ENCODE measurements around the gene SPEF2. TPM values are rescaled to one million over a fixed set of nuclear protein-coding genes. Genes with fewer than 3 reads are reported as not detected.

Gene SPEF2, protein sequence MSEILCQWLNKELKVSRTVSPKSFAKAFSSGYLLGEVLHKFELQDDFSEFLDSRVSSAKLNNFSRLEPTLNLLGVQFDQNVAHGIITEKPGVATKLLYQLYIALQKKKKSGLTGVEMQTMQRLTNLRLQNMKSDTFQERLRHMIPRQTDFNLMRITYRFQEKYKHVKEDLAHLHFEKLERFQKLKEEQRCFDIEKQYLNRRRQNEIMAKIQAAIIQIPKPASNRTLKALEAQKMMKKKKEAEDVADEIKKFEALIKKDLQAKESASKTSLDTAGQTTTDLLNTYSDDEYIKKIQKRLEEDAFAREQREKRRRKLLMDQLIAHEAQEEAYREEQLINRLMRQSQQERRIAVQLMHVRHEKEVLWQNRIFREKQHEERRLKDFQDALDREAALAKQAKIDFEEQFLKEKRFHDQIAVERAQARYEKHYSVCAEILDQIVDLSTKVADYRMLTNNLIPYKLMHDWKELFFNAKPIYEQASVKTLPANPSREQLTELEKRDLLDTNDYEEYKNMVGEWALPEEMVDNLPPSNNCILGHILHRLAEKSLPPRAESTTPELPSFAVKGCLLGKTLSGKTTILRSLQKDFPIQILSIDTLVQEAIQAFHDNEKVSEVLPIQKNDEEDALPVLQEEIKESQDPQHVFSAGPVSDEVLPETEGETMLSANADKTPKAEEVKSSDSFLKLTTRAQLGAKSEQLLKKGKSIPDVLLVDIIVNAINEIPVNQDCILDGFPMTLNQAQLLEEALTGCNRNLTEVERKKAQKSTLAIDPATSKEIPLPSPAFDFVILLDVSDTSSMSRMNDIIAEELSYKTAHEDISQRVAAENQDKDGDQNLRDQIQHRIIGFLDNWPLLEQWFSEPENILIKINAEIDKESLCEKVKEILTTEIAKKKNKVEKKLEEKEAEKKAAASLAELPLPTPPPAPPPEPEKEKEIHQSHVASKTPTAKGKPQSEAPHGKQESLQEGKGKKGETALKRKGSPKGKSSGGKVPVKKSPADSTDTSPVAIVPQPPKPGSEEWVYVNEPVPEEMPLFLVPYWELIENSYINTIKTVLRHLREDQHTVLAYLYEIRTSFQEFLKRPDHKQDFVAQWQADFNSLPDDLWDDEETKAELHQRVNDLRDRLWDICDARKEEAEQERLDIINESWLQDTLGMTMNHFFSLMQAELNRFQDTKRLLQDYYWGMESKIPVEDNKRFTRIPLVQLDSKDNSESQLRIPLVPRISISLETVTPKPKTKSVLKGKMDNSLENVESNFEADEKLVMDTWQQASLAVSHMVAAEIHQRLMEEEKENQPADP (N-terminal part only)
- total RNA-seq = 10 to 100 TPM in 1 of 2 experiments, 1 to 10 TPM in 1; 5.6 to 14.1 TPM

- Mint-ChIP-seq H3K4me1 (peaks cover 47% of the 10 kb centered on the region), H3K9me3 (ENCODE audit: low read depth) (peaks cover 18% of the 10 kb centered on the region), H3K4me3 (peak within 1 kb of the TSS; percentile 84), H3K27me3 (no peaks in the 10 kb centered on the region), H3K36me3 (peaks cover 35% of the 10 kb centered on the region), H3K27ac (peak within 1 kb of the TSS; percentile 99)
- CTCF ChIA-PET = interaction anchor here (0.6 to 7.1 kb wide), 30 partner anchors 8 to 1581 kb away, joined by 3 to 71 read pairs (median 4); partner anchors contain the start of gene IL7R
- ATAC-seq (peak; percentile 94), DNase-seq (peak; percentile 91)
Observed at GRCh38 chr5:35617435-35618303, at the start of gene SPEF2. SPEF2 (plus strand) TSS chr5:35617863; CDS start chr5:35617998, 135 bp downstream.

DNA sequence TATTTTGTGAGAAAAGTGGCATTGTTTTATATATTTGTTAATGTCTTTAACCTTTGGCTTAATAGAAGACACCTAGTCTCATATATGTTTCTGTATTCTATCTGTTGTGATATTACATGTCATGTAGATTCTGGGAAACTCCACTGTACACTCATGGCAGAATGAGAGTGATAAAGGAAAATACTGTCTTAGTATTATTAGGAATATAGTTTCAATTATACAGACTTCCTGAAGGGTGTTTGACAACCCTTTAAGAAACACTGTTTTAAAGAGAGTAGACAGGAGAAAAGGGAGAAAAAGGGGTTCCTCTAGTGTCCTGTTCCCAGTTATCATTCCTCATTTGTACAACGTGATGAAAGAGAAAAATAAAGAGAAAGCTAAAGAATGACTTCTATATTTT lies 42.1 kb upstream of the SPEF2 start:
- Mint-ChIP-seq H3K36me3 (no peaks in the 10 kb centered on the region), H3K27ac (no peak overlapping the region)
- no peak for ATAC-seq

DNA sequence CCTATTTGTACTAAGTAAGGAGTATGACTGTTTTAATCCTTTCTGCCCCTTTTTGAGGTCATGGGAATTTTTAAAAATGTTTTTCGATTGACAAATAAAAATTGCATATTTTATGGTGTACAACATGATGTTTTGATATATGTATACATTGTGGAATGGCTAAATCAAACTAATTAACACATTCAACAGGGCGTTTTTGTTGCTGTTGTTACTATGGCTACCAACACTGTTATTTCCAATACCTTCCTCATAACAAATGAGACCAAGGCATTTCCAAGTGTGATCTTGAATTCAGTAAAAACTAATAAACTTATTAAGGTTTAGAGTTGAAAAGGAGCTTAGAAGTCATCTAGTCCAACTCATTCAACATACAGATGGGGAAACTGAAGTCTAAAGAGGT lies 30.2 kb upstream of the SPEF2 start:
- CTCF ChIA-PET = no interaction called here
- Mint-ChIP-seq H3K4me3 (no peak overlapping the region), H3K27me3 (peaks cover 57% of the 10 kb centered on the region), H3K36me3 (no peaks in the 10 kb centered on the region), H3K4me1 (no peaks in the 10 kb centered on the region), H3K9me3 (ENCODE audit: low read depth) (peaks cover 2% of the 10 kb centered on the region), H3K27ac (no peak overlapping the region)
- DNase-seq (no peak), ATAC-seq (no peak)

More for the DNA sequence above, 42.1 kb upstream of the SPEF2 start:
- no peaks in the 10 kb centered on the region for H3K4me1 Mint-ChIP-seq
- H3K9me3 Mint-ChIP-seq (ENCODE audit: low read depth) = no peaks in the 10 kb centered on the region
- H3K4me3 Mint-ChIP-seq = no peak overlapping the region
- DNase-seq = no peak
- CTCF ChIA-PET = no interaction called here
- peaks cover 19% of the 10 kb centered on the region for H3K27me3 Mint-ChIP-seq

GRCh38 chr5:35593338-35593737 lies 24.3 kb upstream of the SPEF2 start:
- peaks cover 2% of the 10 kb centered on the region for H3K9me3 Mint-ChIP-seq (ENCODE audit: low read depth)
- no peaks in the 10 kb centered on the region for H3K4me1 Mint-ChIP-seq
- H3K4me3 Mint-ChIP-seq = no peak overlapping the region
- H3K27me3 Mint-ChIP-seq = peaks cover 27% of the 10 kb centered on the region
- no peak overlapping the region for H3K27ac Mint-ChIP-seq
- CTCF ChIA-PET = interaction anchor here (0.8 kb wide), 1 partner anchor 18 kb away, joined by 3 read pairs; no protein-coding TSS in a partner anchor
- ATAC-seq (no peak), DNase-seq (no peak)
- peaks cover 4% of the 10 kb centered on the region for H3K36me3 Mint-ChIP-seq

GRCh38 chr5:35598707-35599370 lies 18.8 kb upstream of the SPEF2 start:
- H3K4me3 Mint-ChIP-seq = no peak overlapping the region
- H3K9me3 Mint-ChIP-seq (ENCODE audit: low read depth) = peaks cover 3% of the 10 kb centered on the region
- peaks cover 19% of the 10 kb centered on the region for H3K36me3 Mint-ChIP-seq
- no peak overlapping the region for H3K27ac Mint-ChIP-seq
- H3K27me3 Mint-ChIP-seq = no peaks in the 10 kb centered on the region
- CTCF ChIA-PET = interaction anchor here (0.7 to 1.1 kb wide), 2 partner anchors 29 to 120 kb away, joined by 3 read pairs; no protein-coding TSS in a partner anchor
- ATAC-seq (no peak), DNase-seq (no peak)
- H3K4me1 Mint-ChIP-seq = peaks cover 6% of the 10 kb centered on the region

- CTCF ChIA-PET = no interaction called here
Observed at GRCh38 chr5:35600591-35600990, 17.1 kb upstream of the SPEF2 start.

GRCh38 chr5:35608881-35609779 lies 8.5 kb upstream of the SPEF2 start:
- Mint-ChIP-seq H3K4me3 (no peak overlapping the region), H3K36me3 (peaks cover 32% of the 10 kb centered on the region), H3K27me3 (peaks cover 11% of the 10 kb centered on the region), H3K4me1 (no peaks in the 10 kb centered on the region), H3K9me3 (ENCODE audit: low read depth) (peaks cover 12% of the 10 kb centered on the region), H3K27ac (no peak overlapping the region)
- no peak for ATAC-seq
- CTCF ChIA-PET = no interaction called here
- no peak for DNase-seq

More at GRCh38 chr5:35600591-35600990, 17.1 kb upstream of the SPEF2 start:
- peaks cover 8% of the 10 kb centered on the region for H3K27me3 Mint-ChIP-seq
- no peak for ATAC-seq
- H3K36me3 Mint-ChIP-seq = peaks cover 22% of the 10 kb centered on the region
- H3K27ac Mint-ChIP-seq = no peak overlapping the region
- no peak for DNase-seq
- peaks cover 3% of the 10 kb centered on the region for H3K9me3 Mint-ChIP-seq (ENCODE audit: low read depth)
- H3K4me3 Mint-ChIP-seq = no peak overlapping the region
- H3K4me1 Mint-ChIP-seq = peaks cover 6% of the 10 kb centered on the region

- Mint-ChIP-seq H3K4me3 (peak overlapping the region; percentile 84), H3K27me3 (no peaks in the 10 kb centered on the region), H3K4me1 (peaks cover 45% of the 10 kb centered on the region), H3K36me3 (peaks cover 39% of the 10 kb centered on the region), H3K9me3 (ENCODE audit: low read depth) (peaks cover 18% of the 10 kb centered on the region), H3K27ac (peak overlapping the region; percentile 99)
- CTCF ChIA-PET = interaction anchor here (0.6 to 7.1 kb wide), 22 partner anchors 9 to 1582 kb away, joined by 3 to 71 read pairs (median 5); partner anchors contain the start of gene IL7R
- DNase-seq = no peak
- ATAC-seq = no peak
Observed at GRCh38 chr5:35617060-35617434, 616 bp upstream of the SPEF2 start.

DNA sequence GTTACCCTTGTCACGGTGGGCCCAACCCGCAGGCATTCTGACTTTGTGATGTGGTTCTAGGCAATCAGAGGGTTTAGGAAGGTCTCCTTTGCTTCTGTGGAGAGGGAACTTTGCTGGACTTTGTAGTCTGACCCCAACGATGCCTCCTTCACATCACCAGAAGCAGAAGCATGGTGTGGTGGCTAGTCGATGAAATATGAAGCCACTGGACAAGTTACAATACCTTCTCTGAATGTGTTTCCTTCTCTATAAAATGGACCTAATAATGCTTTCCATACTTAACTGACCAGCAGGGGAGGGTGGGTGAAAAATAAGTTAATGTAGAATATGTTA lies 607 bp downstream of the SPEF2 start:
- peak overlapping the region; percentile 84 for H3K4me3 Mint-ChIP-seq
- peaks cover 32% of the 10 kb centered on the region for H3K36me3 Mint-ChIP-seq
- peaks cover 53% of the 10 kb centered on the region for H3K4me1 Mint-ChIP-seq
- CTCF ChIA-PET = interaction anchor here (0.7 to 7.1 kb wide), 20 partner anchors 8 to 313 kb away, joined by 3 to 71 read pairs (median 5); partner anchors contain the start of gene IL7R
- no peaks in the 10 kb centered on the region for H3K27me3 Mint-ChIP-seq
- peaks cover 18% of the 10 kb centered on the region for H3K9me3 Mint-ChIP-seq (ENCODE audit: low read depth)
- no peak for DNase-seq
- ATAC-seq = no peak
- H3K27ac Mint-ChIP-seq = peak overlapping the region; percentile 99

DNA sequence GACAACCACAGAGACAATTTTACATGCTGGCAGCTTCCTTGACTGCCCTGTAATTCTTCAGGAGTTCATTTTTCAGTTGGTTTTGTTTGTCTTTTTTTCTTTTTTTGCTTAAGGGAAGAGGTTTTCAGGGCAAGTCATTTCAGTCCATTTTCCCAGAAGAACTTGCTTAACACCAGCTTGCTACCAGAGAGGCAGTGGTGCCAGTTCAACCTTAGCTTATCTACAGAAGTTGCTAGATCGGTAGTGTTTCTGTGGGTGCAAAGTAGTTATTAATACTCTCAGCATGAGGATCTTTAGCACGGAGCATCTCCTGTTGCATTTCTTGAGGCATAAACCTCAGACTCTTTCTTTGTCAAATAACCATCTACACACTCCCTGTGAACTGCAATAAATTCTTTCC lies 1.1 kb downstream of the SPEF2 start:
- peak overlapping the region; percentile 84 for H3K4me3 Mint-ChIP-seq
- H3K4me1 Mint-ChIP-seq = peaks cover 56% of the 10 kb centered on the region
- DNase-seq (no peak), ATAC-seq (no peak)
- CTCF ChIA-PET = interaction anchor here (1.0 to 7.1 kb wide), 14 partner anchors 9 to 313 kb away, joined by 3 to 71 read pairs (median 6); no protein-coding TSS in a partner anchor
- no peaks in the 10 kb centered on the region for H3K27me3 Mint-ChIP-seq
- H3K27ac Mint-ChIP-seq = peak overlapping the region; percentile 99
- peaks cover 12% of the 10 kb centered on the region for H3K9me3 Mint-ChIP-seq (ENCODE audit: low read depth)
- H3K36me3 Mint-ChIP-seq = peaks cover 27% of the 10 kb centered on the region

GRCh38 chr5:35622974-35623373 lies 5.3 kb downstream of the SPEF2 start:
- ATAC-seq (peak; percentile 52), DNase-seq (peak; percentile 60)
- Mint-ChIP-seq H3K9me3 (ENCODE audit: low read depth) (no peaks in the 10 kb centered on the region), H3K4me1 (peaks cover 59% of the 10 kb centered on the region), H3K27me3 (no peaks in the 10 kb centered on the region), H3K27ac (peak overlapping the region; percentile 69), H3K36me3 (peaks cover 14% of the 10 kb centered on the region), H3K4me3 (peak overlapping the region; percentile 5)
- CTCF ChIA-PET = interaction anchor here (1.6 kb wide), 1 partner anchor 155 kb away, joined by 6 read pairs; no protein-coding TSS in a partner anchor

All from activated CD8-positive, alpha-beta memory T cell treated with anti-CD3 and anti-CD28 coated beads, Interleukin-2, amount 10 ng/mL, durations not matched to agents 7 days and 5 days (primary cell).